ENCODE measurements around the gene KCNJ6. TPM values are rescaled to one million over a fixed set of nuclear protein-coding genes. Genes with fewer than 3 reads are reported as not detected.
A peak's percentile ranks its signal among the peaks of the same experiment; 100 is the strongest.
"Not testable (repeated sequence)": the region's sequence is repeated elsewhere in the genome, so short reads cannot be mapped to it uniquely, and the experiment has no call there.

Gene KCNJ6
- total RNA-seq, 1 experiment from 2014 or later = not detected

- H3K36me3 ChIP-seq (ENCODE audit: control insufficient read depth, insufficient read depth, low read length) = no peaks in the 10 kb centered on the region
- H3K9me3 ChIP-seq (ENCODE audit: control insufficient read depth, insufficient read depth, low read depth, low read length) = no peaks in the 10 kb centered on the region
- no peaks in the 10 kb centered on the region; the same call in 1 of the 2 replicates for H3K27me3 ChIP-seq (ENCODE audit: control insufficient read depth, insufficient read depth, low read length)
- no peaks in the 10 kb centered on the region for H3K4me1 ChIP-seq (ENCODE audit: control insufficient read depth, insufficient read depth, low read length)
- DNase-seq (ENCODE audit: low read depth, low spot score) = no peak
- no peak for ATAC-seq
- no peak overlapping the region for H3K27ac ChIP-seq (ENCODE audit: low read length)
- POLR2A ChIA-PET = no interaction called here
- intact Hi-C loops (cut with micrococcal nuclease; ENCODE audit: unreplicated experiment) = no loop called here
- no TSS peak for BruUV-seq (replicated peaks)
- H3K4me3 ChIP-seq (ENCODE audit: low read depth in 2 of 2, low read length in 2 of 2) = no peak overlapping the region
- in situ Hi-C loops (cut with HindIII; ENCODE audit: low pct_unique_long_range_greater_than_20kb, low sequenced_read_pairs) = no loop called here
- no peak for TF ChIP-seq REST (IDR thresholded peaks at IDR 0.05; ENCODE audit: insufficient read depth in 1 of 2, low read depth in 2 of 2, low read length in 1 of 2)
- TF ChIP-seq TCF7L2 (IDR thresholded peaks at IDR 0.05; ENCODE audit: low read depth, low read length) = no peak
- peak; percentile 19 for TF ChIP-seq CTCF (IDR thresholded peaks at IDR 0.05)
- TF ChIP-seq POLR2AphosphoS5 (IDR thresholded peaks at IDR 0.05; ENCODE audit: low read depth, low read length) = no peak
- CTCF ChIA-PET = no interaction called here
Observed at GRCh38 chr21:37717534-37717933, 198.7 kb downstream of the KCNJ6 start.

GRCh38 chr21:37712569-37712934 lies 203.7 kb downstream of the KCNJ6 start:
- H3K4me1 ChIP-seq (ENCODE audit: control insufficient read depth, insufficient read depth, low read length); ATAC-seq; in situ Hi-C loops (cut with HindIII; ENCODE audit: low pct_unique_long_range_greater_than_20kb, low sequenced_read_pairs); H3K4me3 ChIP-seq (ENCODE audit: low read depth in 2 of 2, low read length in 2 of 2); H3K36me3 ChIP-seq (ENCODE audit: control insufficient read depth, insufficient read depth, low read length); H3K9me3 ChIP-seq (ENCODE audit: control insufficient read depth, insufficient read depth, low read depth, low read length); H3K27me3 ChIP-seq (ENCODE audit: control insufficient read depth, insufficient read depth, low read length); H3K27ac ChIP-seq (ENCODE audit: low read length); DNase-seq (ENCODE audit: low read depth, low spot score); BruUV-seq (replicated peaks); POLR2A ChIA-PET: not testable (repeated sequence)
- intact Hi-C loops (cut with micrococcal nuclease; ENCODE audit: unreplicated experiment) = loop anchor here (5.0 kb wide), 1 partner anchor 205 kb away; the partner anchor contains the start of gene KCNJ6
- CTCF ChIA-PET = interaction anchor here (0.7 to 1.0 kb wide), 2 partner anchors 10 to 86 kb away, joined by 3 to 4 read pairs; no protein-coding TSS in a partner anchor

- H3K4me3 ChIP-seq (ENCODE audit: low read depth in 2 of 2, low read length in 2 of 2) = no peak overlapping the region
- ChIA-PET POLR2A (no interaction called here), CTCF (interaction anchor here (0.6 to 1.3 kb wide), 6 partner anchors 9 to 535 kb away, joined by 3 to 5 read pairs (median 3); no protein-coding TSS in a partner anchor)
- no peak overlapping the region for H3K27ac ChIP-seq (ENCODE audit: low read length)
- TF ChIP-seq TCF7L2 (IDR thresholded peaks at IDR 0.05; ENCODE audit: low read depth, low read length) = no peak
- peak; percentile 83 for TF ChIP-seq CTCF (IDR thresholded peaks at IDR 0.05)
- no peak for TF ChIP-seq POLR2AphosphoS5 (IDR thresholded peaks at IDR 0.05; ENCODE audit: low read depth, low read length)
- intact Hi-C loops (cut with micrococcal nuclease; ENCODE audit: unreplicated experiment) (loop anchor here (5.0 kb wide), 1 partner anchor 205 kb away; the partner anchor contains the start of gene KCNJ6), in situ Hi-C loops (cut with HindIII; ENCODE audit: low pct_unique_long_range_greater_than_20kb, low sequenced_read_pairs) (no loop called here)
- no peaks in the 10 kb centered on the region for H3K4me1 ChIP-seq (ENCODE audit: control insufficient read depth, insufficient read depth, low read length)
- DNase-seq (ENCODE audit: low read depth, low spot score) (peak; percentile 57), ATAC-seq (peak; percentile 97)
- H3K36me3 ChIP-seq (ENCODE audit: control insufficient read depth, insufficient read depth, low read length) = no peaks in the 10 kb centered on the region
- no peaks in the 10 kb centered on the region for H3K9me3 ChIP-seq (ENCODE audit: control insufficient read depth, insufficient read depth, low read depth, low read length)
- BruUV-seq (replicated peaks) = no TSS peak
- no peaks in the 10 kb centered on the region for H3K27me3 ChIP-seq (ENCODE audit: control insufficient read depth, insufficient read depth, low read length)
Observed at GRCh38 chr21:37711836-37712568, 204.3 kb downstream of the KCNJ6 start.
